ENCODE data around the gene PRKCE. TPM values are rescaled to one million over a fixed set of nuclear protein-coding genes. Genes with fewer than 3 reads are reported as not detected.

PRKCE gene
- polyA plus RNA-seq, 1 of the 3 experiments (the other 2 are of a cell fraction), result 16.3 TPM

GRCh38 chr2:46119453-46119852 lies 468.0 kb downstream of the PRKCE start:
- Histone ChIP-seq H4K20me1 (ENCODE audit: insufficient read depth) (no peaks in the 10 kb centered on the region), H3K27me3 (ENCODE audit: insufficient read depth) (no peaks in the 10 kb centered on the region), H2AFZ (ENCODE audit: low read depth) (no peak overlapping the region), H3F3A (replicated peaks; ENCODE audit: insufficient read depth) (no peaks in the 10 kb centered on the region), H3K36me3 (replicated peaks in 1 of 2; ENCODE audit: control insufficient read depth in 1 of 2, insufficient read depth in 2 of 2, low read length in 1 of 2) (peaks cover 0 to 4% of the 10 kb centered on the region in 2 experiments), H3K4me3 (ENCODE audit: low read depth in 2 of 2, low read length in 1 of 2) (no peak overlapping the region), H3K4me2 (peak overlapping the region; percentile 17; the same call in 1 of the 2 replicates), H3K27ac (ENCODE audit: low read depth in 2 of 2, low read length in 1 of 2) (peak overlapping the region; percentile 38 to 53; a peak in 3 of 4 replicates), H3K9me3 (no peaks in the 10 kb centered on the region), H3K9ac (no peak overlapping the region), H3K79me2 (ENCODE audit: insufficient read depth) (peaks cover 19% of the 10 kb centered on the region), H3K4me1 (ENCODE audit: control insufficient read depth in 1 of 2, insufficient read depth in 2 of 2, low read depth in 1 of 2, low read length in 1 of 2) (peaks cover 19 to 34% of the 10 kb centered on the region in 2 experiments), H3K9me2 (no peaks in the 10 kb centered on the region)
- 68% methylated on average over 5 of the region's 5 CpGs for WGBS (ENCODE audit: low lambda C conversion rate)
- ChIA-PET POLR2A (no interaction called here), CTCF (interaction anchor here (0.7 to 2.9 kb wide), 4 partner anchors 12 to 342 kb away, joined by 3 to 8 read pairs (median 3); no protein-coding TSS in a partner anchor)
- 0 out of 2 replicates have a peak, but pooled peaks have one; percentile 16 for TF ChIP-seq JUND (IDR thresholded peaks at IDR 0.05)
- TF ChIP-seq USF1 (IDR thresholded peaks at IDR 0.05; ENCODE audit: borderline replicate concordance, low read depth), result no peak
- 0 out of 2 replicates have a peak, but pooled peaks have one; percentile 24 for TF ChIP-seq GATA2 (CRISPR knock-in tag; IDR thresholded peaks at IDR 0.05)
- TF ChIP-seq TCF12 (IDR thresholded peaks at IDR 0.05), result peak; percentile 62; the same call in 1 of the 2 replicates
- TF ChIP-seq, protein P1, sequence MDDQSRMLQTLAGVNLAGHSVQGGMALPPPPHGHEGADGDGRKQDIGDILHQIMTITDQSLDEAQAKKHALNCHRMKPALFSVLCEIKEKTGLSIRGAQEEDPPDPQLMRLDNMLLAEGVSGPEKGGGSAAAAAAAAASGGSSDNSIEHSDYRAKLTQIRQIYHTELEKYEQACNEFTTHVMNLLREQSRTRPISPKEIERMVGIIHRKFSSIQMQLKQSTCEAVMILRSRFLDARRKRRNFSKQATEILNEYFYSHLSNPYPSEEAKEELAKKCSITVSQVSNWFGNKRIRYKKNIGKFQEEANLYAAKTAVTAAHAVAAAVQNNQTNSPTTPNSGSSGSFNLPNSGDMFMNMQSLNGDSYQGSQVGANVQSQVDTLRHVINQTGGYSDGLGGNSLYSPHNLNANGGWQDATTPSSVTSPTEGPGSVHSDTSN (IDR thresholded peaks at IDR 0.05), result 0 out of 2 replicates have a peak, but pooled peaks have one; percentile 8
- TF ChIP-seq EP300 (IDR thresholded peaks at IDR 0.05; ENCODE audit: borderline replicate concordance in 1 of 2, low read depth in 1 of 2, low read length in 1 of 2), result peak in 1 of 2 experiments; percentile 50; a peak in 1 of 4 replicates
- no peak for TF ChIP-seq IRF3 (IDR thresholded peaks at IDR 0.05; ENCODE audit: low read depth, low read length)
- TF ChIP-seq SIN3A (IDR thresholded peaks at IDR 0.05; ENCODE audit: borderline replicate concordance, low read depth, low read length), result no peak
- TF ChIP-seq MXI1 (IDR thresholded peaks at IDR 0.05; ENCODE audit: low read depth, low read length), result peak; percentile 19; the same call in 1 of the 2 replicates
- no peak for TF ChIP-seq RXRA (IDR thresholded peaks at IDR 0.05; ENCODE audit: borderline replicate concordance, low read depth)
- TF ChIP-seq FOSL2 (IDR thresholded peaks at IDR 0.05; ENCODE audit: borderline replicate concordance, low read depth), result peak; percentile 13; the same call in 1 of the 2 replicates
- peak; percentile 18 for TF ChIP-seq CHD2 (IDR thresholded peaks at IDR 0.05; ENCODE audit: low read length, partially characterized antibody)
- TF ChIP-seq RCOR1 (IDR thresholded peaks at IDR 0.05; ENCODE audit: low read length), result peak; percentile 23; the same call in 1 of the 2 replicates
- peak; percentile 35 for DNase-seq

All from SK-N-SH (cell line).